GM19324 (cell line): ENCODE results near the gene TRPV4.
"Not testable (repeated sequence)": the region's sequence is repeated elsewhere in the genome, so short reads cannot be mapped to it uniquely, and the experiment has no call there.

Experiments
- ATAC-seq: cut with Tn5 transposase; IDR thresholded peaks from one replicate; pipeline ENCODE4 v1.9.1; 2021; ENCODE audit warnings: mild to moderate bottlenecking, moderate library complexity; ENCODE audit not compliant: unreplicated experiment, low FRiP score

The TRPV4 gene

DNA sequence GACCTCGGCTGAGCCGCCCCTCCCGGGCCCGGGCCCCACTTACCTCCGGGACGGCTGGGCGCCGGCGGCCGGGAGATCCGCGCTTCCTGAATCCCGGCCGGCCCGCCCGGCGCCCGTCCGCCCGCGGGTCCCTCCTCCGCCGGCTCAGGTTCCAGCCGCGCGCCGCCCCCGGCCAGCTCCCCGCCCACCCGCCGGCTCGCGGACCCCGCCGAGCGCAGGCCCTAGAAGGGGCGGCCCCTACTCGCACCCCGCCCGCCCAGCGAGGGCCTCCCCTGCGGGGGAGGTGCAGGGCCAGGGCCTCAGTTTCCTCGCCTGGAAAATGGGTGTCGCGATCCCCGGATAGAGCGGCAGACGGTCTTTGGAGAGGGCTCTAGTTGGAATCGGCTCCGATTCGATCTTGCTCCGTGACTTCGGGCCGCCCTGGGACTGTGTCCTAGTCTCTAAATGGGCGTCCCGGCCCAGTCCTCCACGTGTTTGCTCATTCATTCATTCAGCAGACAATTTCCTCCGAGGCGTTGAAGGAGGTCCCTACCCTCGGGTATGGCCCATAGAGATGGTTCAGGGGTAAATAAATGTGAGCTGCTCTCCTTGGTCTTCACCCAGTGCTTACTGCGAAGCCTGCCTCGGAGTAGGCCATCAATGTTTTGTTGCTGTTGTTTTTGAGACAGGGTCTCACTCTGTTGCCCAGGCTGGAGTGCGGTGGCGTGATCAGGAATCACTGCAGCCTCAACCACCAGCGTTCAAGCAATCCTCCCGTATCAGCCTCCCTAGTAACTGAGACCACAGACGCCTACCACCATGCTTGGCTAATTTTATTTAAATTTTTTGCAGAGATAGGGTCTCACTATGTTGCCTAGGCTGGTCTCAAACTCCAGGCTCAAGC is at the start of gene TRPV4:
TSS of gene TRPV4 (minus strand) at position 92 of the 883 bp plus-strand sequence. CDS start 18,602 bp downstream, outside the sequence.
- no peak for ATAC-seq

DNA sequence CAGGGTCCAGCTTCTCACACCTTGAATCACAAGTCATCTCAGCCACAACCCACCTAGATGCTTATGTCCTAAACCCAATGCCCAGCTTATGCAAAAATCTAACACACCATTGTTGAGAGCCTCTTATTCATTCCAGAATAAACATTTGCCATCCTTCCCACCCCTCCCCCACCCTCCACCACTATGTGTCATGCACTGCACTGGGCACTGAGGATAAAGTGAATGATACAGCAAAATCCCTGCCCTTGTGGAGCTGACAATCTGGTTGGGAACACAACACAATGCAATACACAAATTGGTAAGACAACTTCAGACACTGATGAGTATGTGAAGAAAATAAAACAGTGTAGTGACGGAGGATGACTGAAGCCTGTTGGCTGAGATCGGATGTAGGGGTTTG is 48.6 kb upstream of the TRPV4 start:
- no peak for ATAC-seq

- ATAC-seq = no peak
Measured at GRCh38 chr12:109880938-109881337, 47.7 kb upstream of the TRPV4 start.

GRCh38 chr12:109880043-109880931 is 47.1 kb upstream of the TRPV4 start, which contains the start of gene GLTP:
Gene GLTP, minus strand, starts transcription at chr12:109880541. Its CDS starts 167 bp downstream, at chr12:109880374.
- ATAC-seq = peak; percentile 97

- no peak for ATAC-seq
Measured at GRCh38 chr12:109879351-109880042, 46.3 kb upstream of the TRPV4 start.

DNA sequence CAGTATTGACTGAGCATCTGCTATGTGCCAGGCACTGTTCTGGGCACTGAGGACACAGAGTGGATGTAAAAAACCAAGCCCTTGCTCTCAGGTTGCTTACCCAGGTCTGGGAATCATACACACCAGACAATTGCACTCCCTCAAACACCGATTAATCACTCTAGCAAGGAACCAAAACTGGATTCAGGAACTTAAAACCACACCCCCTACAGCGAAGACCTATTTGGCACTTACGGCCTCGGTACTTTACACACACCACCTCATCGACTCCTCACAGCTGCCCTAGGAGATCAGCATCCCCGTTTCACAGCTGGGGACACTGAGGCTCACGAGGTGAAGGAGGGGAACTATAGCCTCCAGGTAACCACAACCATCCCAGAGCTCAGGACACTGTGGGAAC is 45.6 kb upstream of the TRPV4 start:
- no peak for ATAC-seq

- no peak for ATAC-seq
Measured at GRCh38 chr12:109878247-109878625, 45.0 kb upstream of the TRPV4 start.

DNA sequence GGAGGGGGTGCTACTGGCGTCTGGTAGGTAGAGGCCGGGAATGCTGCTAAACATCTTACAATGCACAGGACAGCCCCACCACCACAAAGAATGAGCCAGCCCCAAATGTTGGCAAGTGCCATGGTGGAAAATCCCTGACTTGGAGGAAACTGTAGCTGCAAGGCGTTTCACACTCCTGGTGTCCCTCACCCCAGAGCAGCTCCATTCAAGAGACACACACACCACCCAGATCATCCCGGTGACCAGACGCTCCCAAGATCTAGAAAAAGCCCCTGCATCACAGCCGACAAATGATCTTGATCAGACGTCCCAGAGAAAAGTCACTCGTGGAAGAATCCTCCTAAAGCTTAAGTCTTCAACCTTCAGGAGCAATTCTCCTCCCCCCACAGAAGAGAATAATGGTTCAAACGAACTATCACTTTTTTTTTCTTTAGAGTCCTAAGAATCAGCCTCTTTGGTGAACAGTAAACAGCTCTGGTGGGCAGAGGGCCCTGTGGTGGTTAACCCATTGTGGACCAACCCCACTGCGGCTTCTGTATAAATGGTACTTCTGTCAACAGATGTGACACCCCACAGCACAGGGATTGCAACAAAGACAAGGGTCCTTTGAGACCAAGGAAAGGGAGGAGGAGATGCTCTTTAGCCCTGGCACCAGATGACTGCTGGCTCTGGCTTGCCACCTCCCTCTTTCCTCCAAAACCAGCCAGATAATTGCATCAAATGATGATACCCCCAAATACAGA is 44.5 kb upstream of the TRPV4 start:
- ATAC-seq = no peak

- ATAC-seq = no peak
Measured at GRCh38 chr12:109876406-109876805, 43.2 kb upstream of the TRPV4 start.

DNA sequence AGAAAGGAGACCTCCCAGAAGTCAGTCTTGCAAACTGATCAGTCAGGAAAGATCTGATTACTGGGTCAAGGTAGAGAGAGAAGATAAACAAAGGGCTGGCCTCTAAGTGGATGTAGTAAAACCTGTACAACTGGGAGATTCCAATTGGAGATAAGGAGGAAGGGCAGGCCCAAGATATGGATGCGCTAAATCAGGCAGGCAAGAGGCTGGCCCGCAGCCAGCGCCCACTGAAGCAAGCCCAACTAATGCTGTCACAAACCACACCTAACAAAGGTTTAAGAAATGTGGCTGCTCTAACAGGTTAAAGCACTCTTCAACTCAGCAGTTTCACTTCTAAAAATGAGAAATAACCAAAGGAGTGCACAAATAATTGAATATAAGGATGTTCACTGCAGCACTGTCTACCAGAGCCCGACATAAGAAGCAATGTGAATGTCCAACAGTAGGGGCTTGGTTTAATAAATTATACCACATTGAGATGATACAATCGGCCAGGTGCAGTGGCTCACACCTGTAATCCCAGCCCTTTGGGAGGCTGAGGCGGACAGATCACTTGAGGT is 42.5 kb upstream of the TRPV4 start:
- no peak for ATAC-seq

DNA sequence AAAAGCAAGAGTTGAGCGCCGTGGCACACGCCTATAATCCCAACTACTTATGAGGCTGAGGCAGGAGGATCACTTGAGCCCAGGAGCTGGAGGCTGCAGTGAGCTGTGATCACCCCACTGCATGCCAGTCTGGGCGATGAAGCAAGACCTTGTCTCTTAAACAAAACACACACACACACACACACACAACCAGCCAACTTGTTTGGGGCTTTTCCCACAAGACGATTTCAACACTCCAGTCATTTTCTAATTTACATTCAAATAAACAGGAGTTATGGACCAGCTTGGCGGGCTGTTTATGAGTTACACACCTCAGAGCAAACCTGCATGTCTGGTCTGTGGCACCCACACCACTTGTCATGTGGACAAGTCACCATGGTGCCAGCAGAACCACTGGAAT is 40.5 kb upstream of the TRPV4 start:
- no peak for ATAC-seq

DNA sequence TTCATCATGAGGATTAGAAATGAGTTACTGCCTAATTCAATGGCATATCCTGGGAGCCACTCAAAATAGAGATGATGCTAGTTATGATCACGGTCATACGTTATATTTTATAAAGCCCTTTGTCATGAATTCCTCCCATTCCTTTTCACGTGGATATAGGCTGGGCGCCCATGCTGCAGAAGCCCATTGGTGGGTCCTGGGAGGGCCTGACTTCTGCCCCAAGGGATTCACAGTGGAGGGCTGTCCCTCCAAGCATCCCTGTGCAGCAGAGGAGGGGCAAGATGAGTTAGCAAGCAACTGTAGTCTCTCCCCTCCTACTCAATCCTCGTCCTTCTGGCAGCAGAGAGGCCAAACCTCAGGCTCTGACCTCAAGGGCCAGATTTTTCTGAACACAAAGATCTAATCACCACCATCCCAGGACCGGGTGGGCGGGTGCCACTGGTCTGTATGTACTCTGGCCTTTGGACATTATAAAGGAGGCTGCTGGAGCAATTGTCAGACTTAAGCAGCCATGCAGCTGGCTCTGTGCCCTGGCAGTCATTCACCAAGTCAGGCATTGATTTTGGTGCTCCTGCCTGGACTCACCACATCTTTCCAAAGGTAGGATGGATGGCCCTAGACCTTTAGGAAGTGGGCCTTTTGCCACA is 38.6 kb upstream of the TRPV4 start:
- no peak for ATAC-seq

DNA sequence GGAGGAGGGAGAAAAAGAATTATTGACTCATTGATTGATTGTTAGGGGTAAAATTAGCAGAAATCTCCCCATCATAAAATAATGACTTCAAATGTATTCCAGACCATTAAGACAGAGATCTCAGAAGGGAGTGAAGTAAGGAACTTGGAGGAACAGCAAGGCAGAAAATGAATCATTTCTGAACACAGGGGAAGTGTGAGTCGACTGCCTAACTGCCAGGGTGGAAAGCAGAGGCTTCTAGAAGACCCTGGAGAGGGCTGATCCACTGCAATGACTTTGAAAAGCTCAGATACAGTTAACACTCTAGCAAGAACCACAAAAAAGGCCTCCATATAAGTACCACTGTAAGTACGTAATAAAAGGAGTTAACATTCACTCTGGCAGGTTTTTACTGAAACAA is 37.5 kb upstream of the TRPV4 start:
- ATAC-seq = no peak

DNA sequence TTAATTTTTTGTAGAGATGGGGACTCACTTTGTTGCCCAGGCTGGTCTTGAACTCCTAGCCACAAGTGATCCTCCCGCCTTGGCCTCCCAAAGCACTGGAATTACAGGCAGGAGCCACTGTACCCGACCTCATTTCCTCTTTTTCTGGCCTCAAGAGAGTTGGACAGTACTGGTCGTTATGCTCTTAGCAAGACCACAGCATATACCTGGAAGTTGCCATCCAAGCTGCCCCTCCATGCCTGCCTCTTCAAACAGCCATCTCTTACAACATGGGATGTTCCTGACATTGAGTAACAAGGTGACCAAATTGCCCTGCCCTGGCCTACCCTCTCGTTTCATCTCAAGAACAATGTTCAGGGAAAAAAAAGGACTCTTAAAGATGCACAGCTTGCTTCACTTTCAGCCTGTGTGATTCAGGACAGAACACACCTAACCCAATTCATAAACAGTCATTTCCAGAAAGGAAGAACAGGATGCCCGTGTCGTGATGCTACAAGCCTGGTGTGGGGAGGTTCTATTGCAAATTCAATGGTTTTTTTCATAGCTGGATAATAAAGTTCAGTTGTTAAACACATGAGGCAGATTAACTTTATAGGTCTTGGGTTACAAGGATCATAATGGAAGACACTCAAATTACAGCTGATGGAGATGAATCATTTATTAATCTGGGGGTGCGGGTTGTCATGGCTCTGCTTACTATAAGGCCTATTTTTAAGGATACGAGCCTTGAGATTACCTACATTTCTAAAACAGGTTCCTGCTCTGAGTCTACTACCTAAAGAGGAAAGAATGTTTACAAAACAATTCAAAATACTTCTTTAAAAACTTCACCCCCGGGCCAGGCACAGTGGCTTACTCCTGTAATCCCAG is 35.2 kb upstream of the TRPV4 start:
- no peak for ATAC-seq

GRCh38 chr12:109864916-109865315 is 31.7 kb upstream of the TRPV4 start:
- no peak for ATAC-seq

DNA sequence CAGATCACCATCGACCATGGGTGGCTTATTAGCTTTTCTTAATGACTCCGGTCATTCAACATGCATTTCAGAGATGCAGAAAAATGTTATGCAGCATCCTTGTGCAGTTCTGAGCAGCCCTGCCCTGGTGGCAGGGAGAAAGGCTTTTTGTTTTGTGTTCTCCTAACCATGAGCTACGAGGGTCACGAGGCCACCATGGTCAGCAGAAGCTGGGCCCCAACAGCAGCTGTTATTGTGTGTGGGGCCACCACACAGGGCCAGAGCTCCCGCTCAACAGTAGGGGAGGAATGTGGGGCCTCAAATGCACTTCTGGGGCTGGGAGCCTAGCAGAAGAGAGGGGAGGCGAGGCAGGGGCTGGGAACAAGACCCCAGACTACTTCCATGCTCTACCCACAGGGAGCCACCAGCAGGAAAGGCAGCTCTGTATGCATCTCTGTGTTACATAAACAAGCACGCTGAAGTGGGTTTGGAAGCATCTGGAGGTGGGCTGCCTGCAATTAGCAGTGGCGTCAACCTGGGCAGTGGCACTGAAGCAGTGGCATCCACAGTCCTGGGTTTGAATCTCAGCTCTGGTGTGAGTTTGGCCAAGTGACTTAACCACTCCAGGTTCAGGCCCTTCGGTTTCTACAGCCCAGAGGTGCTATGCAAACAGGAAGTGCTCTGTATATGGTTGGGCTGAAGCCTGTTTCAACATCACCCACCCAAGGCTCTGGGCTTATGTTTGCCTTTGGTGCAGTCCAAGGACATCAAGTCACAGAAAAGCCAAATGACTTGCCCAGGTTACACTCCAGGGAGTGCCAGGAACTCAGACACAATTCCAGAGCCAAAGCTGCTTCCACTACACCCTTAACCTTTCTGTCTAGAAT is 30.9 kb upstream of the TRPV4 start:
- no peak for ATAC-seq

DNA sequence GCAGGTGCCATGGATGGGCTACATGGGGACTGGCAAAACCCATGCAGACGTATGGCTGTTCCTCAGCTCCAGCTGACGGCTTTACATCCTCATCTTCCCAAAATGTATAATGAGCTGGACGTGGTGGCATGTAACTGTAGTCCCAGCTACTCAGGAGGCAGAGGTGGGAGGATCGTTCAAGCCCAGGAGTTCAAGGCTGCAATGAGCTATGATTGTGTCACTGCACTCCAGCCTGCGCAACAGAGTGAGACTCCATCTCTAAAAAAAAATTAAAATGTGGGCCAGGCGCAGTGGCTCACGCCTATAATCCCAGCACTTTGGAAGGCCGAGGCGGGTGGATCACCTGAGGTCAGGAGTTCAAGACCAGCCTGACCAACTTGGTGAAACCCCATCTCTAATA is 29.3 kb upstream of the TRPV4 start:
- ATAC-seq = not testable (repeated sequence)
